Measurements from ENCODE around the gene ANKRD2.

DNA sequence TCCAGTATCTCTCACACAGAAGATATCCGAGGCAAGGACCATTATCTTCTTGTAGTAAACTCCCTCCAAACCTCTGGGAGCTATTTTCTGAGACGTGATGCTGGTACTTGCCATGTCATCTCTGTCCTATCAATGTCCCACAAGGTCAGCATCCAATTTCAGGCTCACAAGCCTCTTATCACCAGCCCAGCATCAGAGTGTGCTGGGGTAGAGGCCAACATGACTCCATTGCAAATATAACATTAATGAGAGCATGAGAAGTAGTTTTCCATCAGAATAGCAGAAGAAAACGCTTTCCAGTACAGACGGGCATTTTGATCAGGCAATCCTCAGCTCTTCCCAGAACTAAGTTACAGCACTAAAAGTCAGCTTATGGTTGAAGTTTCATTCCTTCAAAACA is 55.2 kb downstream of the ANKRD2 start:
- TF ChIP-seq, protein P1, sequence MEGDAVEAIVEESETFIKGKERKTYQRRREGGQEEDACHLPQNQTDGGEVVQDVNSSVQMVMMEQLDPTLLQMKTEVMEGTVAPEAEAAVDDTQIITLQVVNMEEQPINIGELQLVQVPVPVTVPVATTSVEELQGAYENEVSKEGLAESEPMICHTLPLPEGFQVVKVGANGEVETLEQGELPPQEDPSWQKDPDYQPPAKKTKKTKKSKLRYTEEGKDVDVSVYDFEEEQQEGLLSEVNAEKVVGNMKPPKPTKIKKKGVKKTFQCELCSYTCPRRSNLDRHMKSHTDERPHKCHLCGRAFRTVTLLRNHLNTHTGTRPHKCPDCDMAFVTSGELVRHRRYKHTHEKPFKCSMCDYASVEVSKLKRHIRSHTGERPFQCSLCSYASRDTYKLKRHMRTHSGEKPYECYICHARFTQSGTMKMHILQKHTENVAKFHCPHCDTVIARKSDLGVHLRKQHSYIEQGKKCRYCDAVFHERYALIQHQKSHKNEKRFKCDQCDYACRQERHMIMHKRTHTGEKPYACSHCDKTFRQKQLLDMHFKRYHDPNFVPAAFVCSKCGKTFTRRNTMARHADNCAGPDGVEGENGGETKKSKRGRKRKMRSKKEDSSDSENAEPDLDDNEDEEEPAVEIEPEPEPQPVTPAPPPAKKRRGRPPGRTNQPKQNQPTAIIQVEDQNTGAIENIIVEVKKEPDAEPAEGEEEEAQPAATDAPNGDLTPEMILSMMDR (IDR thresholded peaks at IDR 0.05) = no peak
- TF ChIP-seq EP300 (IDR thresholded peaks at IDR 0.05) = no peak
